ENCODE results near the gene RNASE9. TPM values are rescaled to one million over a fixed set of nuclear protein-coding genes. Genes with fewer than 3 reads are reported as not detected.

The RNASE9 gene
- total RNA-seq, 1 donor from 2014 or later: not detected

DNA sequence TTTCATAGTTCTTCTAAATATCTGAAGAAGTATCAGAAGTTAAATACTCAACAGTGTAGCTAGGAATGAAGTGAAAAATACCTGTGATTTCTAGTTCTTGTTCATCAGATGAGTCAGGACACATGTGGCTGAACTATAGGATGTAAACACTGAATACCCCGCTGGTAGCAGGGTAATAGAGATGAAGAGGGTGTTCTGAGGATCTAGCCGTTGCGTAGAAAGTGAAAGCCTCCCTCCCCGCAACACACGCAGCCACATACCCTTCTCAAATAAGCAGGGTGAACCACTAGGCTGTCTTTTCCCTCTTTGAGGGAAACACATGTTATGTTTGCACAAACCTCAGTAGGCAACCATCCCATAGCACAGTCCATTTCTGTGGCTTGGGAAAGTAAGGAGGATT is 46.8 kb upstream of the RNASE9 start:
- H3K36me3 Mint-ChIP-seq (ENCODE audit: unreplicated experiment): no peaks in the 10 kb centered on the region
- DNase-seq: no peak
- no peaks in the 10 kb centered on the region for H3K4me1 Mint-ChIP-seq (ENCODE audit: low read depth, unreplicated experiment)
- no peak overlapping the region for H3K27ac Mint-ChIP-seq (ENCODE audit: unreplicated experiment)
- peaks cover 2% of the 10 kb centered on the region for H3K9me3 Mint-ChIP-seq (ENCODE audit: unreplicated experiment)
- peaks cover 2% of the 10 kb centered on the region for H3K27me3 Mint-ChIP-seq (ENCODE audit: unreplicated experiment)
- H3K4me3 Mint-ChIP-seq (ENCODE audit: unreplicated experiment): no peak overlapping the region
- TF ChIP-seq, protein P1, sequence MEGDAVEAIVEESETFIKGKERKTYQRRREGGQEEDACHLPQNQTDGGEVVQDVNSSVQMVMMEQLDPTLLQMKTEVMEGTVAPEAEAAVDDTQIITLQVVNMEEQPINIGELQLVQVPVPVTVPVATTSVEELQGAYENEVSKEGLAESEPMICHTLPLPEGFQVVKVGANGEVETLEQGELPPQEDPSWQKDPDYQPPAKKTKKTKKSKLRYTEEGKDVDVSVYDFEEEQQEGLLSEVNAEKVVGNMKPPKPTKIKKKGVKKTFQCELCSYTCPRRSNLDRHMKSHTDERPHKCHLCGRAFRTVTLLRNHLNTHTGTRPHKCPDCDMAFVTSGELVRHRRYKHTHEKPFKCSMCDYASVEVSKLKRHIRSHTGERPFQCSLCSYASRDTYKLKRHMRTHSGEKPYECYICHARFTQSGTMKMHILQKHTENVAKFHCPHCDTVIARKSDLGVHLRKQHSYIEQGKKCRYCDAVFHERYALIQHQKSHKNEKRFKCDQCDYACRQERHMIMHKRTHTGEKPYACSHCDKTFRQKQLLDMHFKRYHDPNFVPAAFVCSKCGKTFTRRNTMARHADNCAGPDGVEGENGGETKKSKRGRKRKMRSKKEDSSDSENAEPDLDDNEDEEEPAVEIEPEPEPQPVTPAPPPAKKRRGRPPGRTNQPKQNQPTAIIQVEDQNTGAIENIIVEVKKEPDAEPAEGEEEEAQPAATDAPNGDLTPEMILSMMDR (IDR thresholded peaks at IDR 0.05; ENCODE audit: partially characterized antibody, unreplicated experiment): no peak

DNA sequence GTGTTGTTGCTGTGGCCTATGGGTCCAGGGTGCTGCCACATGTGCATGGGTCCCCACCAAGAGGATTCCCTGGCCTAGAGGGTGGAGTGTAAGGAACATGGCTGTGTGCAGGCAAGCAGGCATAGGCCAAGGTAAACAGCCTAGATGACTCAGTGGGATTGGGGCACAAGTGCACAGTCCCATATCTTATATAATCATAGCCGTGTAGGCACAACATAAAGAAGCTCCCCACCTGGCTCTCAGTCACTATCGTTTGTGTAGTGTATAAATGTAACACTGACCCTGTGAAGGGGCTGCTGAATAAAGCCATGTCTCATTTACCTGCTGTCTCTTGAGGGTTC is 46.0 kb upstream of the RNASE9 start:
- Mint-ChIP-seq H3K27me3 (ENCODE audit: unreplicated experiment) (peaks cover 2% of the 10 kb centered on the region), H3K4me1 (ENCODE audit: low read depth, unreplicated experiment) (no peaks in the 10 kb centered on the region), H3K36me3 (ENCODE audit: unreplicated experiment) (no peaks in the 10 kb centered on the region), H3K4me3 (ENCODE audit: unreplicated experiment) (no peak overlapping the region), H3K9me3 (ENCODE audit: unreplicated experiment) (peaks cover 2% of the 10 kb centered on the region), H3K27ac (ENCODE audit: unreplicated experiment) (no peak overlapping the region)
- TF ChIP-seq, protein P1 (IDR thresholded peaks at IDR 0.05; ENCODE audit: partially characterized antibody, unreplicated experiment): no peak
- no peak for DNase-seq

DNA sequence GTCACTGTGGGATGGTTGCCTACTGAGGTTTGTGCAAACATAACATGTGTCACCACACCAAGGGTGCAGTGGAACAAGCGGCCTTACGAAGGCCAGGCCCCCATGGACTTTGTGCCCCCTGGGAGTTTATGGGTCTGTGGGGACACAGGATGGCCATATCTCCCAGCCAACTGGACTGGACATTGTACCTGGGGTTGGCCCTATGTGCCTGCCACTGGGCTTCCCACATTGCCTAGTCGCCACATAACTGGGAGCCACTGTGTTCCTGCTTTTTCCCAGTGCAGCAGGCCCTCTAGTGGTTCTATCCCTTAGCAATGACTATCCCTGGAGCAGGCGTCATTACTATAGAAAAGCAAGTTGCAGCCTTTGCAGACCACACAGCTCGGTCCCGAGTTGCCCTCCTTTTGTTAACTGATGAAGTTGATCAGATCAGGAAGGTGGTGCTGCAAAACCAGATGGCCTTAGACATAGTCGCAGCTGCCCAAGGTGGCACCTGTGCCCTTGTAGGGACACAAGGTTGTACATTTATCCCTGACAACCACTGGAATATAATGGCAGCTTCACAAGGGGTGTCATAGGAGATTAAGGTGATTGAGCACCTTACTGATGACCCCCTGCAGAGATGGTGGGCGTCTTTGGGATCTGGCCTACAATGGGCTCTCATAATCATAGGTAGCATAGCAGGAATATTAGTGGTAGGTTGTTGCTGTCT is 45.5 kb upstream of the RNASE9 start:
- Mint-ChIP-seq H3K27ac (ENCODE audit: unreplicated experiment) (no peak overlapping the region), H3K27me3 (ENCODE audit: unreplicated experiment) (peaks cover 2% of the 10 kb centered on the region), H3K4me1 (ENCODE audit: low read depth, unreplicated experiment) (no peaks in the 10 kb centered on the region), H3K4me3 (ENCODE audit: unreplicated experiment) (no peak overlapping the region), H3K9me3 (ENCODE audit: unreplicated experiment) (peaks cover 2% of the 10 kb centered on the region), H3K36me3 (ENCODE audit: unreplicated experiment) (no peaks in the 10 kb centered on the region)
- TF ChIP-seq, protein P1 (IDR thresholded peaks at IDR 0.05; ENCODE audit: partially characterized antibody, unreplicated experiment): peak; percentile 26
- DNase-seq: no peak

DNA sequence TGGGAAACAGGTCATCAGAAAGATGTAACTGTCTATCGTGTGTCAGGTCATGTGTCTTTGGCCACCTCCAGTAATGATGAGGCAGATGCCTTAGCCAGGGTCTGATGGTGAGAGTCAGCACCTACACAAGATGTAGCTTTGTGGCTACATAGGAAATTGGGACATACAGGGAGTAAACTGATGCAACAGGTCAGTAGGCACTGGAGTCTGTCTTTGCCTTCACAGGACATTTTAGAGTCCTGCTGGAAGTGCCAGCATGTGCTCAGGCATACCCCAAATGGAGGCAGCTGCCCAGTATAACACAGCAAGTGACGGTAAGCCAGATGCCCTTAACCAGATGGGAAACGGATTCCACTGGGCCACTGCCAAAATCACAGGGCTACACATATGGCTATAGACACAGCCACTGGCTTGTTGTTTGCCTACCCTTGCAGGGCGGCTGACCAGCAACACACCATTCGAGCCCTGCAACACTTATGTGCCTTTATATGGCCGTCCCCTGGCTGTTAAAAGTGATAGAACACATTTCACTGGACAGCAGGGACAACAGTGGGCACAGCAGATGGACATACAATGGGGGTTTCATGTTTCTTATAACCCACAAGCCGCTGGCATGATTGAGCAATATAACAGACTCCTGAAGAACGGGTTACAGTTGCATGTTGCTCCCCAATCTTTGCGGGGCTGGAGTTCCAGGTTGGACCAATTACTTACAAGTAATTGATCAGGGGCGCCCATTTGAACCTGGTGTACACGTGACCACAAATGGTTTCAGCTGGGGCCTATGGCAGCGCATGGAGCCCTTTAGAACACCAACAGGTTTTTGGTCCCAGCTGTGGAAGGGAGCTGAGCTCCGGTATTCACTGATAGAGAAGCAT is 43.2 kb upstream of the RNASE9 start:
- Mint-ChIP-seq H3K36me3 (ENCODE audit: unreplicated experiment) (no peaks in the 10 kb centered on the region), H3K4me1 (ENCODE audit: low read depth, unreplicated experiment) (no peaks in the 10 kb centered on the region), H3K27me3 (ENCODE audit: unreplicated experiment) (peaks cover 3% of the 10 kb centered on the region), H3K4me3 (ENCODE audit: unreplicated experiment) (no peak overlapping the region), H3K27ac (ENCODE audit: unreplicated experiment) (no peak overlapping the region), H3K9me3 (ENCODE audit: unreplicated experiment) (peaks cover 2% of the 10 kb centered on the region)
- DNase-seq: no peak
- TF ChIP-seq, protein P1 (IDR thresholded peaks at IDR 0.05; ENCODE audit: partially characterized antibody, unreplicated experiment): no peak

DNA sequence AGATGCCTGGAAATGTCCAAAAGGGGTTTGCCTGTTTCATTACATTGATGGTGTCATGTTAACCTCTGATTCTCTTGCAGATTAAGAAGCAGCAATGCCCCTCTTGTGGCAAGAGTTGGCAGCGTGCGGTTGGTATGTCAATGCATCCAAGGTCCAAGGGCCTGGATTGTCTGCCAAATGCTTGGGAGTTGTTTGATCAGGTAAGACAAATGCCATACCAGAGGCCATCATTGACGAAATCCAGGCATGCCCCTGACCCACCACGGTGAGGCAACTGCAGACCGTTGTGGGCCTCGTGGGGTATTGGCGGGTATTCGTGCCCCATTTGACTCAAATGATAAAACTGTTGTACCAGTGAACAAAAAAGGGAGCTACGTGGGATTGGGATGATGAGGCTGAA is 41.7 kb upstream of the RNASE9 start:
- H3K36me3 Mint-ChIP-seq (ENCODE audit: unreplicated experiment): no peaks in the 10 kb centered on the region
- no peak for DNase-seq
- no peaks in the 10 kb centered on the region for H3K4me1 Mint-ChIP-seq (ENCODE audit: low read depth, unreplicated experiment)
- no peak overlapping the region for H3K4me3 Mint-ChIP-seq (ENCODE audit: unreplicated experiment)
- peaks cover 2% of the 10 kb centered on the region for H3K27me3 Mint-ChIP-seq (ENCODE audit: unreplicated experiment)
- TF ChIP-seq, protein P1 (IDR thresholded peaks at IDR 0.05; ENCODE audit: partially characterized antibody, unreplicated experiment): no peak
- no peak overlapping the region for H3K27ac Mint-ChIP-seq (ENCODE audit: unreplicated experiment)
- H3K9me3 Mint-ChIP-seq (ENCODE audit: unreplicated experiment): peaks cover 2% of the 10 kb centered on the region

All from glutamatergic neuron (in vitro differentiated cells).